NCI-H1694 treated with DMSO at 0.1 percent for 48 hours (cell line): Measurements from ENCODE around the gene RALGPS1.

Experiments used
- DNase-seq: peaks from one replicate; lab custom pipeline; 2025; lab: John Stamatoyannopoulos, UW

Gene RALGPS1

GRCh38 chr9:127174386-127175318 lies 260.1 kb downstream of the RALGPS1 start:
- DNase-seq, result no peak

GRCh38 chr9:127175319-127175715 lies 260.7 kb downstream of the RALGPS1 start:
- no peak for DNase-seq

GRCh38 chr9:127175764-127176163 lies 261.2 kb downstream of the RALGPS1 start:
- no peak for DNase-seq

GRCh38 chr9:127176631-127177030 lies 262.0 kb downstream of the RALGPS1 start:
- DNase-seq, result no peak

- DNase-seq, result peak; percentile 21
Measured at GRCh38 chr9:127177231-127177630, 262.6 kb downstream of the RALGPS1 start.

- DNase-seq, result no peak
Measured at GRCh38 chr9:127177665-127178265, 263.2 kb downstream of the RALGPS1 start.

GRCh38 chr9:127178686-127179632 lies 264.4 kb downstream of the RALGPS1 start:
- no peak for DNase-seq

GRCh38 chr9:127179633-127180441 lies 265.3 kb downstream of the RALGPS1 start:
- no peak for DNase-seq

- DNase-seq, result no peak
Measured at GRCh38 chr9:127180457-127181314, 266.1 kb downstream of the RALGPS1 start.

GRCh38 chr9:127181315-127181580 lies 266.7 kb downstream of the RALGPS1 start:
- DNase-seq, result no peak

- DNase-seq, result no peak
Measured at GRCh38 chr9:127181595-127182190, 267.1 kb downstream of the RALGPS1 start.

GRCh38 chr9:127182901-127183746 lies 268.5 kb downstream of the RALGPS1 start:
- no peak for DNase-seq

GRCh38 chr9:127183814-127184582 lies 269.4 kb downstream of the RALGPS1 start:
- DNase-seq, result no peak

- no peak for DNase-seq
Measured at GRCh38 chr9:127184641-127185040, 270.1 kb downstream of the RALGPS1 start.

- no peak for DNase-seq
Measured at GRCh38 chr9:127185181-127185580, 270.6 kb downstream of the RALGPS1 start.

- no peak for DNase-seq
Measured at GRCh38 chr9:127185931-127186781, 271.6 kb downstream of the RALGPS1 start.

GRCh38 chr9:127186806-127187205 lies 272.2 kb downstream of the RALGPS1 start:
- no peak for DNase-seq
